A549 (cell line): ENCODE results near the gene LGALS3BP. TPM values are rescaled to one million over a fixed set of nuclear protein-coding genes. Genes with fewer than 3 reads are reported as not detected.
A peak's percentile ranks its signal among the peaks of the same experiment; 100 is the strongest.

Experiments
- ATAC-seq, 2 experiments: fragments of 200-7000 bp in 1 of 2; fragments of >200 bp in 1 of 2; cut with Nextera tagmentation in 1 of 2; cut with Tn5 transposase in 1 of 2; 3 replicates each; pipeline versions ENCODE4 v1.8.0 to v1.9.1; 2018 to 2020; ENCODE audit warnings: mild to moderate bottlenecking in 1 of 2, moderate library complexity in 1 of 2
- CTCF ChIA-PET: fragments of 300-600 bp; sonication (Branson Sonifier 250); formaldehyde crosslinking; extraction: SDS; loops from one replicate; lab custom pipeline; 2021; ENCODE audit warnings: antibody characterized with exemption, inconsistent platforms; lab: Yijun Ruan, JAX
- POLR2A ChIA-PET: fragments of 350-600 bp; formaldehyde crosslinking; extraction: SDS; loops from one replicate; lab custom pipeline; 2021; ENCODE audit warnings: antibody characterized with exemption, inconsistent platforms; lab: Yijun Ruan, JAX
- DNase-seq, 2 experiments: peaks; one replicate each; pipeline versions ENCODE4 v3.0.0 to v3.0.0-alpha.2; 2011 to 2016; ENCODE audit warnings: low read depth in 1 of 2, low spot score in 1 of 2
- FAIRE-seq: peaks from 2 replicates; lab custom pipeline; 2011; peaks lifted over from hg19 to GRCh38; lab: Jason Lieb, UNC
- H3K27ac ChIP-seq, 2 experiments: fragments of >200 bp; sonication (Bioruptor Twin); formaldehyde crosslinking; 3 replicates each; pipeline ENCODE4 v1.5.1; 2016 to 2017
- H3K4me1 ChIP-seq: fragments of >200 bp; sonication (Bioruptor Twin); formaldehyde crosslinking; 3 replicates; pipeline ENCODE4 v1.6.1; 2016
- H3K4me2 ChIP-seq: fragments of >200 bp; sonication (Bioruptor Twin); formaldehyde crosslinking; 3 replicates; pipeline ENCODE4 v1.6.1; 2016
- H3K4me3 ChIP-seq: fragments of >200 bp; sonication (Bioruptor Twin); formaldehyde crosslinking; 3 replicates; pipeline ENCODE4 v1.5.1; 2016
- H3K9me3 ChIP-seq: fragments of >200 bp; sonication (Bioruptor Twin); formaldehyde crosslinking; 3 replicates; pipeline ENCODE4 v1.6.1; 2016
- CBX2 ChIP-seq: fragments of 200-600 bp; sonication (generic); IDR thresholded peaks from 2 replicates; pipeline ENCODE4 v1.6.1; 2016; ENCODE audit warnings: low read depth, mild to moderate bottlenecking, borderline replicate concordance
- CEBPB ChIP-seq, 2 experiments: fragments of >200 bp in 1 of 2; sonication (Bioruptor Twin) in 1 of 2; formaldehyde crosslinking in 1 of 2; IDR thresholded peaks; 2 replicates each; pipeline ENCODE4 v1.6.1; 2012 to 2016
- CTCF ChIP-seq: fragments of >200 bp; sonication (Bioruptor Twin); formaldehyde crosslinking; IDR thresholded peaks from 3 replicates; pipeline ENCODE4 v1.5.1; 2016
- EHF ChIP-seq: fragments of 250-450 bp; sonication (Bioruptor Pico); IDR thresholded peaks from 2 replicates; pipeline ENCODE4 v1.5.0; 2020; ENCODE audit warnings: mild to moderate bottlenecking
- ELK1 ChIP-seq: fragments of 150-350 bp; IDR thresholded peaks from 2 replicates; pipeline ENCODE4 v1.6.1; 2014; ENCODE audit warnings: low read depth, mild to moderate bottlenecking, low read length
- GATA3 ChIP-seq: IDR thresholded peaks from 2 replicates; pipeline ENCODE4 v1.6.1; 2012; ENCODE audit warnings: borderline replicate concordance
- HOXB13 ChIP-seq: fragments of 250-450 bp; sonication (Bioruptor Pico); IDR thresholded peaks from 2 replicates; pipeline ENCODE4 v1.5.0; 2020; ENCODE audit warnings: low read depth, mild to moderate bottlenecking, moderate library complexity
- HOXB5 ChIP-seq: fragments of 250-450 bp; sonication (Bioruptor Pico); IDR thresholded peaks from 2 replicates; pipeline ENCODE4 v1.5.0; 2020; ENCODE audit warnings: mild to moderate bottlenecking, moderate library complexity
- MYC ChIP-seq: IDR thresholded peaks from 2 replicates; pipeline ENCODE4 v1.6.1; 2012; ENCODE audit warnings: mild to moderate bottlenecking, inconsistent platforms, low read length, improper control_type of control experiment, borderline replicate concordance
- PBX3 ChIP-seq: IDR thresholded peaks from 2 replicates; pipeline ENCODE4 v1.6.1; 2012
- POLR2AphosphoS2 ChIP-seq: conservative IDR thresholded peaks from 2 replicates; pipeline ENCODE4 v1.6.1; 2012; ENCODE audit warnings: low read length, improper control_type of control experiment, inconsistent platforms
- RAD21 ChIP-seq, 2 experiments: fragments of >200 bp in 1 of 2; sonication (Bioruptor Twin) in 1 of 2; formaldehyde crosslinking in 1 of 2; IDR thresholded peaks in 1 of 2; conservative IDR thresholded peaks in 1 of 2; 2 replicates in 1 of 2; 3 replicates in 1 of 2; pipeline ENCODE4 v1.6.1; 2012 to 2018; ENCODE audit warnings: inconsistent platforms in 1 of 2
- RFX5 ChIP-seq: fragments of 450-650 bp; IDR thresholded peaks from 2 replicates; pipeline ENCODE4 v1.7.1; 2014; ENCODE audit warnings: antibody characterized with exemption, mild to moderate bottlenecking, moderate library complexity
- SMC3 ChIP-seq: fragments of >200 bp; sonication (Bioruptor Twin); formaldehyde crosslinking; IDR thresholded peaks from 3 replicates; pipeline ENCODE4 v1.6.1; 2018; ENCODE audit warnings: inconsistent platforms
- USF2 ChIP-seq: fragments of 450-650 bp; IDR thresholded peaks from 2 replicates; pipeline ENCODE4 v1.6.1; 2014; ENCODE audit warnings: antibody characterized with exemption
- ZFP36 ChIP-seq: fragments of 450-650 bp; IDR thresholded peaks from 2 replicates; pipeline ENCODE4 v1.6.1; 2014; ENCODE audit warnings: borderline replicate concordance; ENCODE audit not compliant: partially characterized antibody
- WGBS: methylation state at CpG from one replicate; pipeline ENCODE4 v1.1.6; 2017; ENCODE audit errors: missing lambda C conversion rate; 5-methylcytosine and 5-hydroxymethylcytosine counted together
- polyA plus RNA-seq, 4 experiments: library from polyadenylated mRNA; depleted of rRNA in 3 of 4; stranded (reverse); fragments of >200 nt; fragmentation: RNase III in 1 of 4; extraction: RNeasy Plus Mini Kit Qiagen cat#74134 plus additional on column Dnase treatment in 1 of 4; gene quantifications; 2 replicates in 3 of 4; 3 replicates in 1 of 4; pipeline ENCODE4 v1.2.3, GENCODE V29; 2011 to 2017

Gene LGALS3BP
- polyA plus RNA-seq, 2 of the 4 experiments (the other 2 are of a cell fraction): 28.3 to 60.0 TPM

- Histone ChIP-seq H3K9me3 (no peaks in the 10 kb centered on the region), H3K4me3 (no peak overlapping the region)
- peak; percentile 64 to 87; a peak in 4 of 6 replicates for ATAC-seq
- CTCF ChIA-PET: interaction anchor here (0.7 to 8.6 kb wide), 37 partner anchors 11 to 399 kb away, joined by 3 to 63 read pairs (median 5); partner anchors contain the start of genes CANT1 and LGALS3BP
- peak; percentile 69 to 78 for DNase-seq
- 71% methylated on average over 49 of the region's 49 CpGs for WGBS
- TF ChIP-seq POLR2AphosphoS2: no peak
- peak; percentile 49 to 54 for TF ChIP-seq RAD21 (conservative IDR thresholded peaks at IDR 0.05 in 1 of 2, IDR thresholded peaks at IDR 0.05 in 1 of 2)
- TF ChIP-seq SMC3: peak; percentile 68
- TF ChIP-seq CTCF: peak; percentile 89
- TF ChIP-seq, all 56 proteins: peak for 3
- H3K27ac ChIP-seq: no peak overlapping the region
- H3K4me1 ChIP-seq: no peaks in the 10 kb centered on the region; the same call in 2 of the 3 replicates
- no peak for FAIRE-seq
- POLR2A ChIA-PET: no interaction called here
- H3K4me2 ChIP-seq: no peak overlapping the region
These were observed 13.7 kb upstream of the LGALS3BP start for GRCh38 chr17:78993241-78993956.

GRCh38 chr17:78992542-78993212 lies 13.0 kb upstream of the LGALS3BP start:
- ATAC-seq: peak in 1 of 2 experiments; percentile 5; a peak in 2 of 6 replicates
- ChIA-PET CTCF (interaction anchor here (0.7 to 8.6 kb wide), 31 partner anchors 11 to 399 kb away, joined by 3 to 63 read pairs (median 5); partner anchors contain the start of genes CANT1 and LGALS3BP), POLR2A (no interaction called here)

More at GRCh38 chr17:78992542-78993212, 13.0 kb upstream of the LGALS3BP start:
- DNase-seq (no peak), FAIRE-seq (no peak)
- no peaks in the 10 kb centered on the region for H3K9me3 ChIP-seq
- no peak overlapping the region for H3K4me2 ChIP-seq
- H3K4me1 ChIP-seq: no peaks in the 10 kb centered on the region; the same call in 2 of the 3 replicates
- 84% methylated on average over 12 of the region's 12 CpGs for WGBS
- TF ChIP-seq RFX5 (no peak), PBX3 (no peak), SMC3 (no peak), ZFP36 (no peak), HOXB5 (CRISPR knock-in tag) (no peak), CEBPB (IDR thresholded peaks at IDR 0.05) (no peak), ELK1 (no peak), CBX2 (no peak), EHF (CRISPR knock-in tag) (no peak), HOXB13 (CRISPR knock-in tag) (no peak), USF2 (no peak), MYC (no peak), GATA3 (no peak)
- no peak overlapping the region for H3K4me3 ChIP-seq
- H3K27ac ChIP-seq: no peak overlapping the region
